ENCODE measurements around the gene AHCYL2. TPM values are rescaled to one million over a fixed set of nuclear protein-coding genes. Genes with fewer than 3 reads are reported as not detected.

The AHCYL2 gene
- total and polyA plus RNA-seq, 7 experiments from 2014 or later: 8.6 to 22.2 (median 20.1) TPM

DNA sequence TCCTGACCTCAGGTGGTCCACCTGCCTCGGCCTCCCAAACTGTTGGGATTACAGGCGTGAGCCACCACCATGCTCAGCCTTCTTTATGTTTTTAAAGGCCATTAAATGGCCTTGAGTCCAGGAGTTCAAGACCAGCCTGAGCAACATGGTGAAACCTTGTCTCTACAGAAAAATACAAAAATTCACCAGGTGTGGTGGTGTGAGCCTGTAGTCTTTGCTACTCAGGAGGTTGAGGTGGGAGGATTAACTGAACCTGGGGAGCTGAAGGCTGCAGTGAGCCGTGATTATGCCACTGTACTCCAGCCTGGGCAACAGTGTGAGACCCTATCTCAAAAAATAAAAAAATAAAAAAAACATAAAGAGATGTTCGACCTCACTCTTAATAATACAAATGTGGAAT is 25.4 kb upstream of the AHCYL2 start:
- peaks cover 0 to 3% (median 0%) of the 10 kb centered on the region in 7 donors for H3K4me1 Mint-ChIP-seq
- no peak overlapping the region for H3K4me3 ChIP-seq (ENCODE audit: low read length)
- no peaks in the 10 kb centered on the region for H3K36me3 Mint-ChIP-seq
- H3K27me3 ChIP-seq (ENCODE audit: control insufficient read depth in 2 of 2, insufficient read depth in 2 of 2, low read length in 2 of 2): no peaks in the 10 kb centered on the region
- intact Hi-C loops (cut with micrococcal nuclease): no loop called here
- POLR2A ChIA-PET: no interaction called here
- no peaks in the 10 kb centered on the region for H3K36me3 ChIP-seq (ENCODE audit: control insufficient read depth in 2 of 3, insufficient read depth in 3 of 3, low read length in 3 of 3)
- no peak for ATAC-seq
- H3K27ac ChIP-seq (ENCODE audit: low read depth, low read length): no peak overlapping the region
- H3K9me3 ChIP-seq (ENCODE audit: control insufficient read depth in 2 of 3, low read length in 3 of 3): no peaks in the 10 kb centered on the region
- peaks cover 4 to 11% (median 8%) of the 10 kb centered on the region in 5 donors for H3K27me3 Mint-ChIP-seq
- DNase-seq: no peak
- H3K4me1 ChIP-seq (ENCODE audit: control insufficient read depth in 2 of 2, insufficient read depth in 2 of 2, low read length in 2 of 2): no peaks in the 10 kb centered on the region
- no peak overlapping the region for H3K4me3 Mint-ChIP-seq
- H3K9me3 Mint-ChIP-seq: peaks cover 0 to 3% (median 0%) of the 10 kb centered on the region in 11 donors
- H3K27ac Mint-ChIP-seq: no peak overlapping the region
- CTCF ChIA-PET: no interaction called here

DNA sequence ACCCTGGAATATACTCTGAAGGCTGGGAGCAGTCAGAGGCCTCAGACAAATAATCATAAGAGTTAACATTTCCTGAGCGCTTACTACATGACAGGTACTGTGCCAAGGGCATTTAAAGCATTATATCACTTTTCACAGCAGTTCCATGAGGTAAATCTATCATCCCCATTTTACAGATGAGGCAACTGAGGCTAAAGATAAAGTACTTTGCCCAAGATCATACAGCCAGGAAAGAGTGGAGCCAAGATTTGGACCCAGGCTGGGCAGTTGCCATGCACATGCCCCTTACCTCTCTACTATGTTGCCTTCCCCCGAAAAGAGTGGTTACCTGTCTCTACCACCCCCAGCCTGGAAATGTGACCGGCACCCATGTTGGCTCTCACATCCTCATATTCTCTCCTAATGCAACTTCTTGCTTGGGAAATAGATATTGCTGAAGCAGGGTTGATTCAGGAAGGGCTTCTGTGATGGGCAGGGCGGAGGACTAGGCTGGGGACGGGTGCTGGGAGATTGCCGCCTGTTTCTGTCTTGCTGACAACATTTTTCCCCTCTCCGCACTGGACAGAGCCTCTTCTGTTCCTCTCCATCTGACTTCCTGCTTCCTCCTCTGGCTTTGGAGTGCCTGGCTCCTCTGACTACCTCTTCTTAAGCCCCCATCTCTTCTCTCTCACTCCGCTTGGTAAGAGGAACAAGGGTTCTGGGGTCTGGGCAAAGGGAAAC is 22.6 kb upstream of the AHCYL2 start:
- CTCF ChIA-PET: no interaction called here
- no peak overlapping the region for H3K4me3 ChIP-seq (ENCODE audit: low read length)
- ATAC-seq: no peak
- DNase-seq: no peak
- Mint-ChIP-seq H3K27me3 (peaks cover 4 to 9% (median 8%) of the 10 kb centered on the region in 5 donors), H3K36me3 (no peaks in the 10 kb centered on the region), H3K4me3 (no peak overlapping the region), H3K9me3 (peaks cover 0 to 3% (median 0%) of the 10 kb centered on the region in 11 donors), H3K4me1 (peaks cover 0 to 3% (median 0%) of the 10 kb centered on the region in 7 donors), H3K27ac (no peak overlapping the region)
- no peaks in the 10 kb centered on the region for H3K36me3 ChIP-seq (ENCODE audit: control insufficient read depth in 2 of 3, insufficient read depth in 3 of 3, low read length in 3 of 3)
- intact Hi-C loops (cut with micrococcal nuclease): no loop called here
- H3K4me1 ChIP-seq (ENCODE audit: control insufficient read depth in 2 of 2, insufficient read depth in 2 of 2, low read length in 2 of 2): no peaks in the 10 kb centered on the region
- POLR2A ChIA-PET: no interaction called here
- H3K9me3 ChIP-seq (ENCODE audit: control insufficient read depth in 2 of 3, low read length in 3 of 3): no peaks in the 10 kb centered on the region
- no peaks in the 10 kb centered on the region for H3K27me3 ChIP-seq (ENCODE audit: control insufficient read depth in 2 of 2, insufficient read depth in 2 of 2, low read length in 2 of 2)
- H3K27ac ChIP-seq (ENCODE audit: low read depth, low read length): no peak overlapping the region

DNA sequence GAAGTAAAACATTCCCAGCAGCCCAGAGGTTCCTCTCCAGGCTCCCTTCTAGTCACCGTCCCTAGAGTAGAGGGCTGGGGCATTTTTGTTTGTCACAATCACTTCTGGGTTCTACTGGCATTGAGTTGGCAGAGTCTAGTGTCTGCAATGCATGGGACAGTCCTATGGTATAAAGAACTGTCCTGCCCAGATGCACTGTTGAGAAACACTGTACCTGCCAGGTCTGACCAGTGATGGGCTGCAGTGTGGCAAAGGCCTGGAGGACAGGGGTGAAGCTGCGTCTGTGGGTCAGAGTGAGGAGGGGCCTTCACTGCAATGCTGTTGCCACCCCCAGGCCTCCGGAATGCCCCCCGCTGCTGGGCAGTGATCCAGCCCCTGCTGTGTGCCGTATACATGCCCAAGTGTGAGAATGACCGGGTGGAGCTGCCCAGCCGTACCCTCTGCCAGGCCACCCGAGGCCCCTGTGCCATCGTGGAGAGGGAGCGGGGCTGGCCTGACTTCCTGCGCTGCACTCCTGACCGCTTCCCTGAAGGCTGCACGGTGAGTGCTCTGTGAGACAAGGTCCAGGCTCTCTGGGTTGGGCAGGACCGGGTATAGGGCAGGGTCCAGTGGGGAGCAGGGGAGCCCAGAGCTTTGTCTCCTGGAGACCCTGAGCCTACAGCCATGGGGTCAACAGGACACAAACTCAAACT is 21.6 kb upstream of the AHCYL2 start:
- H3K4me1 ChIP-seq (ENCODE audit: control insufficient read depth in 2 of 2, insufficient read depth in 2 of 2, low read length in 2 of 2): no peaks in the 10 kb centered on the region
- H3K27me3 ChIP-seq (ENCODE audit: control insufficient read depth in 2 of 2, insufficient read depth in 2 of 2, low read length in 2 of 2): no peaks in the 10 kb centered on the region
- peaks cover 0 to 2% (median 0%) of the 10 kb centered on the region in 7 donors for H3K4me1 Mint-ChIP-seq
- ChIA-PET CTCF (interaction anchor here (1.1 kb wide), 1 partner anchor 270 kb away, joined by 3 read pairs; no protein-coding TSS in a partner anchor), POLR2A (no interaction called here)
- ATAC-seq: no peak
- H3K27ac Mint-ChIP-seq: no peak overlapping the region
- no peaks in the 10 kb centered on the region for H3K9me3 ChIP-seq (ENCODE audit: control insufficient read depth in 2 of 3, low read length in 3 of 3)
- no peak overlapping the region for H3K4me3 ChIP-seq (ENCODE audit: low read length)
- no peak overlapping the region for H3K4me3 Mint-ChIP-seq
- H3K36me3 ChIP-seq (ENCODE audit: control insufficient read depth in 2 of 3, insufficient read depth in 3 of 3, low read length in 3 of 3): no peaks in the 10 kb centered on the region
- DNase-seq: peak in 1 of 9 donors; percentile 16
- no peaks in the 10 kb centered on the region for H3K36me3 Mint-ChIP-seq
- intact Hi-C loops (cut with micrococcal nuclease): no loop called here
- peaks cover 0 to 3% (median 0%) of the 10 kb centered on the region in 11 donors for H3K9me3 Mint-ChIP-seq
- H3K27me3 Mint-ChIP-seq: peaks cover 3 to 8% (median 4%) of the 10 kb centered on the region in 5 donors
- H3K27ac ChIP-seq (ENCODE audit: low read depth, low read length): no peak overlapping the region

DNA sequence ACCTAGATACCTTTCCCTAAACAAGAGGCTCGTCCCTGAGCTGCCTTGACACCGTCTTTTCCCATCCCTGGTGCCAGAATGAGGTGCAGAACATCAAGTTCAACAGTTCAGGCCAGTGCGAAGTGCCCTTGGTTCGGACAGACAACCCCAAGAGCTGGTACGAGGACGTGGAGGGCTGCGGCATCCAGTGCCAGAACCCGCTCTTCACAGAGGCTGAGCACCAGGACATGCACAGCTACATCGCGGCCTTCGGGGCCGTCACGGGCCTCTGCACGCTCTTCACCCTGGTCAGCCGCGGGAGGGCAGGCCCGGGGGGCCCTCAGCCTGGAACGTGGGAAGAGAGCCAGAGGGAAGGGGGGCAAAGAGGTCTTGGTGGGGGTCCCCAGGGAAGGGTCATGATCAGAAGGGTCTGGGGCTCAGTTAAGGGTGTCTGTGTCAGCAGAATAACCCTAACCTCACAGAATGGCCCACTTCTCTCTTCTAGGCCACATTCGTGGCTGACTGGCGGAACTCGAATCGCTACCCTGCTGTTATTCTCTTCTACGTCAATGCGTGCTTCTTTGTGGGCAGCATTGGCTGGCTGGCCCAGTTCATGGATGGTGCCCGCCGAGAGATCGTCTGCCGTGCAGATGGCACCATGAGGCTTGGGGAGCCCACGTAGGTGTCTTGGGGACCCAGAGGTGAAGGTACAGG is 19.6 kb upstream of the AHCYL2 start:
- Histone ChIP-seq H3K36me3 (ENCODE audit: control insufficient read depth in 2 of 3, insufficient read depth in 3 of 3, low read length in 3 of 3) (no peaks in the 10 kb centered on the region), H3K4me1 (ENCODE audit: control insufficient read depth in 2 of 2, insufficient read depth in 2 of 2, low read length in 2 of 2) (no peaks in the 10 kb centered on the region), H3K9me3 (ENCODE audit: control insufficient read depth in 2 of 3, low read length in 3 of 3) (no peaks in the 10 kb centered on the region), H3K27me3 (ENCODE audit: control insufficient read depth in 2 of 2, insufficient read depth in 2 of 2, low read length in 2 of 2) (no peaks in the 10 kb centered on the region), H3K4me3 (ENCODE audit: low read length) (no peak overlapping the region), H3K27ac (ENCODE audit: low read depth, low read length) (no peak overlapping the region)
- no peaks in the 10 kb centered on the region for H3K36me3 Mint-ChIP-seq
- H3K4me3 Mint-ChIP-seq: no peak overlapping the region
- H3K4me1 Mint-ChIP-seq: no peaks in the 10 kb centered on the region
- intact Hi-C loops (cut with micrococcal nuclease): no loop called here
- CTCF ChIA-PET: interaction anchor here (1.0 kb wide), 1 partner anchor 41 kb away, joined by 3 read pairs; no protein-coding TSS in a partner anchor
- peaks cover 0 to 6% (median 4%) of the 10 kb centered on the region in 5 donors for H3K27me3 Mint-ChIP-seq
- peak overlapping the region in 1 of 9 donors; percentile 76 for H3K27ac Mint-ChIP-seq
- no peak for DNase-seq
- ATAC-seq: no peak
- no peaks in the 10 kb centered on the region for H3K9me3 Mint-ChIP-seq
- POLR2A ChIA-PET: no interaction called here

DNA sequence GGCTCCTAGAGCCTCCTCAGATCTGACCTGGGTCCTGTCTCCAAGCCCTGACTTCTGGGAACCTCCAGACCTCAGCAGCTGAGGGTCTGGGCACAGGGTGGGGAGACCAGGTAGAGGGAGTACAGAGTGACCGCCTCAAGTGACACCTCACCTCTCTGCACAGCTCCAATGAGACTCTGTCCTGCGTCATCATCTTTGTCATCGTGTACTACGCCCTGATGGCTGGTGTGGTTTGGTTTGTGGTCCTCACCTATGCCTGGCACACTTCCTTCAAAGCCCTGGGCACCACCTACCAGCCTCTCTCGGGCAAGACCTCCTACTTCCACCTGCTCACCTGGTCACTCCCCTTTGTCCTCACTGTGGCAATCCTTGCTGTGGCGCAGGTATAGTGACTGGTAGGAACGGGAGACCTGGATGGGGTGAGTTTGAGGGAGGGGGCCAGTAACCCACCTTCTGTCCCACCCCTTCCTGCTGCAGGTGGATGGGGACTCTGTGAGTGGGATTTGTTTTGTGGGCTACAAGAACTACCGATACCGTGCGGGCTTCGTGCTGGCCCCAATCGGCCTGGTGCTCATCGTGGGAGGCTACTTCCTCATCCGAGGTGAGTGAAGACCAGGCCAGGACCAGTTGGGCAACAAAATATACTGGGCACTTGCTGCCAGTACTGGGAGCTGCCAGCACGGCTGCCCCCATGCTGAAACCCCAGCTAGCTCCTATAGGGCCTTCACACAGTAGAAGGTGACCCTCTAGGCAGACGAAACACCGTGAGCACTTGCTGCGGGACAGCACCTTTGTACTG is 18.6 kb upstream of the AHCYL2 start:
- Histone ChIP-seq H3K27ac (ENCODE audit: low read depth, low read length) (no peak overlapping the region), H3K27me3 (ENCODE audit: control insufficient read depth in 2 of 2, insufficient read depth in 2 of 2, low read length in 2 of 2) (no peaks in the 10 kb centered on the region), H3K36me3 (ENCODE audit: control insufficient read depth in 2 of 3, insufficient read depth in 3 of 3, low read length in 3 of 3) (no peaks in the 10 kb centered on the region), H3K4me3 (ENCODE audit: low read length) (no peak overlapping the region), H3K9me3 (ENCODE audit: control insufficient read depth in 2 of 3, low read length in 3 of 3) (no peaks in the 10 kb centered on the region), H3K4me1 (ENCODE audit: control insufficient read depth in 2 of 2, insufficient read depth in 2 of 2, low read length in 2 of 2) (no peaks in the 10 kb centered on the region)
- POLR2A ChIA-PET: no interaction called here
- no peak overlapping the region for H3K4me3 Mint-ChIP-seq
- ATAC-seq (peak; percentile 12), DNase-seq (no peak)
- no peaks in the 10 kb centered on the region for H3K36me3 Mint-ChIP-seq
- peaks cover 0 to 7% (median 5%) of the 10 kb centered on the region in 5 donors for H3K27me3 Mint-ChIP-seq
- no peaks in the 10 kb centered on the region for H3K9me3 Mint-ChIP-seq
- H3K4me1 Mint-ChIP-seq: peaks cover 0 to under 1% (median 0%) of the 10 kb centered on the region in 7 donors
- intact Hi-C loops (cut with micrococcal nuclease): no loop called here
- CTCF ChIA-PET: interaction anchor here (0.9 to 1.3 kb wide), 2 partner anchors 41 to 42 kb away, joined by 3 to 4 read pairs; no protein-coding TSS in a partner anchor
- no peak overlapping the region for H3K27ac Mint-ChIP-seq

DNA sequence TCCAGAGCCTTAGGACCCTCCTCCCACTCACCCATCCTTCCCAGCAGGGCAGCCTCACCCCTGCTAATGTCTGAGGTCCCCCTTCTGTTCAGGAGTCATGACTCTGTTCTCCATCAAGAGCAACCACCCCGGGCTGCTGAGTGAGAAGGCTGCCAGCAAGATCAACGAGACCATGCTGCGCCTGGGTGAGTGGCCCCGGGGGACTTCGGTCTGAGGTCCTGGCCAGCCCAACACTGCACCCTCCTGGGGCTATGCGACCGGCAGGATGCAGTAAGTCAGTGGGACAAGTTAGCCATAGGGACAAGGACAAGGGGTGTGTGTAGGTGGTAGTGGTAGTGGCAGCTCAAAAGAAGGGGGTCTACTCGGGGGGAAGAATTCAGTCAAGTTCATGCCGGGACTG is 16.2 kb upstream of the AHCYL2 start:
- Mint-ChIP-seq H3K4me1 (peaks cover 0 to 2% (median 0%) of the 10 kb centered on the region in 7 donors), H3K4me3 (no peak overlapping the region)

More for the DNA sequence above, 16.2 kb upstream of the AHCYL2 start:
- H3K36me3 ChIP-seq (ENCODE audit: control insufficient read depth in 2 of 3, insufficient read depth in 3 of 3, low read length in 3 of 3): no peaks in the 10 kb centered on the region
- Mint-ChIP-seq H3K27me3 (peaks cover 0 to 6% (median 4%) of the 10 kb centered on the region in 5 donors), H3K27ac (no peak overlapping the region), H3K9me3 (no peaks in the 10 kb centered on the region), H3K36me3 (no peaks in the 10 kb centered on the region)
- no peaks in the 10 kb centered on the region for H3K27me3 ChIP-seq (ENCODE audit: control insufficient read depth in 2 of 2, insufficient read depth in 2 of 2, low read length in 2 of 2)
- DNase-seq (no peak), ATAC-seq (no peak)
- H3K4me1 ChIP-seq (ENCODE audit: control insufficient read depth in 2 of 2, insufficient read depth in 2 of 2, low read length in 2 of 2): no peaks in the 10 kb centered on the region
- no peak overlapping the region for H3K4me3 ChIP-seq (ENCODE audit: low read length)
- intact Hi-C loops (cut with micrococcal nuclease): no loop called here
- no peaks in the 10 kb centered on the region for H3K9me3 ChIP-seq (ENCODE audit: control insufficient read depth in 2 of 3, low read length in 3 of 3)
- H3K27ac ChIP-seq (ENCODE audit: low read depth, low read length): no peak overlapping the region
- POLR2A ChIA-PET: no interaction called here
- CTCF ChIA-PET: interaction anchor here (0.6 to 2.7 kb wide), 6 partner anchors 9 to 65 kb away, joined by 3 to 14 read pairs (median 5); no protein-coding TSS in a partner anchor

Measured in naive thymus-derived CD4-positive, alpha-beta T cell (primary cell).